ENCODE measurements around the gene SLC46A2. TPM values are rescaled to one million over a fixed set of nuclear protein-coding genes. Genes with fewer than 3 reads are reported as not detected.

Gene SLC46A2
- total and polyA plus RNA-seq, 2 of the 13 experiments (the other 11 are each of a cell fraction or from before 2014, with no cell fraction given), result not detected

DNA sequence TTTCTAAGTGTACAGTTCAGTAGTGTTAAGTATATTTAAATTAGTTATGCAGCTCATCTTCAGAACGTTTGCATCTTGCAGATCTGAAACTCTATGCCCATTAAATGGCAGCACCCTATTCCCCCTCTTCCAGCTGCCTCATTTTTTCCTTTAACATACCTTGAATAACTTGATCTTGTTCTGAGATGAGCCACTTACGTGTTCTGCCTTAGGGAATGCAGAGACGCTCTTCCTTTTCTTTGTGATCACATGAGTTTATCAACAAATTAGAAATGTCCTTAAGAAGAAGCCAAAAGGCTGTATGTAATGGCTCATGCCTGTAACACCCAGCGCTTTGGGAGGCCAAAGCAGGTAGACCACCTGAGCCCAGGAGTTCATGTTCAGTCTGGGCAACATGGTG is 57.6 kb downstream of the SLC46A2 start:
- Histone ChIP-seq H4K20me1 (ENCODE audit: insufficient read depth, low read length) (no peaks in the 10 kb centered on the region), H3K9ac (ENCODE audit: insufficient read depth, low read depth, low read length) (no peak overlapping the region), H3K4me3 (replicated peaks in 1 of 3; ENCODE audit: insufficient read depth in 1 of 3, low read depth in 2 of 3, low read length in 3 of 3) (no peak overlapping the region), H3K27me3 (ENCODE audit: control insufficient read depth in 1 of 2, insufficient read depth in 2 of 2, low read length in 2 of 2) (no peaks in the 10 kb centered on the region), H3K27ac (ENCODE audit: extremely low read length, insufficient read depth, low read length) (no peak overlapping the region), H3K36me3 (replicated peaks in 1 of 2; ENCODE audit: control insufficient read depth in 1 of 2, insufficient read depth in 2 of 2, low read length in 2 of 2) (peaks cover 2 to 15% of the 10 kb centered on the region in 2 experiments; a peak in 2 of 5 replicates), H3K9me3 (ENCODE audit: low read length) (no peaks in the 10 kb centered on the region), H2AFZ (ENCODE audit: low read length) (no peak overlapping the region), H3K4me1 (ENCODE audit: insufficient read depth, low read length) (peaks cover 19% of the 10 kb centered on the region), H3K4me2 (ENCODE audit: low read depth, low read length) (no peak overlapping the region), H3K79me2 (ENCODE audit: insufficient read depth, low read length) (no peaks in the 10 kb centered on the region)
- in situ Hi-C loops (cut with HindIII; ENCODE audit: extremely low pct_ligation_motif_present, low pct_unique_long_range_greater_than_20kb) (no loop called here), intact Hi-C loops (cut with micrococcal nuclease; ENCODE audit: unreplicated experiment) (no loop called here)
- TF ChIP-seq ISX (CRISPR knock-in tag; conservative IDR thresholded peaks at IDR 0.05) (no peak), REL (CRISPR knock-in tag; conservative IDR thresholded peaks at IDR 0.05) (no peak), TOPORS (CRISPR knock-in tag; IDR thresholded peaks at IDR 0.05) (no peak), HOXA7 (CRISPR knock-in tag; IDR thresholded peaks at IDR 0.05) (no peak), EED (CRISPR knock-in tag; IDR thresholded peaks at IDR 0.05) (no peak), MTF1 (CRISPR knock-in tag; IDR thresholded peaks at IDR 0.05) (no peak), ZNF383 (CRISPR knock-in tag; IDR thresholded peaks at IDR 0.05; ENCODE audit: borderline replicate concordance) (no peak), ZNF614 (CRISPR knock-in tag; IDR thresholded peaks at IDR 0.05; ENCODE audit: borderline replicate concordance) (no peak), CREB1 (IDR thresholded peaks at IDR 0.05) (no peak), CREB1 (CRISPR knock-in tag; IDR thresholded peaks at IDR 0.05) (no peak), MZF1 (CRISPR knock-in tag; IDR thresholded peaks at IDR 0.05; ENCODE audit: borderline replicate concordance) (no peak), ZNF615 (CRISPR knock-in tag; IDR thresholded peaks at IDR 0.05; ENCODE audit: borderline replicate concordance) (no peak), NCOA2 (CRISPR knock-in tag; IDR thresholded peaks at IDR 0.05) (no peak)
- TF ChIP-seq, protein P1, sequence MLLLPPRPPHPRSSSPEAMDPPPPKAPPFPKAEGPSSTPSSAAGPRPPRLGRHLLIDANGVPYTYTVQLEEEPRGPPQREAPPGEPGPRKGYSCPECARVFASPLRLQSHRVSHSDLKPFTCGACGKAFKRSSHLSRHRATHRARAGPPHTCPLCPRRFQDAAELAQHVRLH (CRISPR knock-in tag; IDR thresholded peaks at IDR 0.05; ENCODE audit: borderline replicate concordance, low read depth), result no peak
- TF ChIP-seq, protein P2, sequence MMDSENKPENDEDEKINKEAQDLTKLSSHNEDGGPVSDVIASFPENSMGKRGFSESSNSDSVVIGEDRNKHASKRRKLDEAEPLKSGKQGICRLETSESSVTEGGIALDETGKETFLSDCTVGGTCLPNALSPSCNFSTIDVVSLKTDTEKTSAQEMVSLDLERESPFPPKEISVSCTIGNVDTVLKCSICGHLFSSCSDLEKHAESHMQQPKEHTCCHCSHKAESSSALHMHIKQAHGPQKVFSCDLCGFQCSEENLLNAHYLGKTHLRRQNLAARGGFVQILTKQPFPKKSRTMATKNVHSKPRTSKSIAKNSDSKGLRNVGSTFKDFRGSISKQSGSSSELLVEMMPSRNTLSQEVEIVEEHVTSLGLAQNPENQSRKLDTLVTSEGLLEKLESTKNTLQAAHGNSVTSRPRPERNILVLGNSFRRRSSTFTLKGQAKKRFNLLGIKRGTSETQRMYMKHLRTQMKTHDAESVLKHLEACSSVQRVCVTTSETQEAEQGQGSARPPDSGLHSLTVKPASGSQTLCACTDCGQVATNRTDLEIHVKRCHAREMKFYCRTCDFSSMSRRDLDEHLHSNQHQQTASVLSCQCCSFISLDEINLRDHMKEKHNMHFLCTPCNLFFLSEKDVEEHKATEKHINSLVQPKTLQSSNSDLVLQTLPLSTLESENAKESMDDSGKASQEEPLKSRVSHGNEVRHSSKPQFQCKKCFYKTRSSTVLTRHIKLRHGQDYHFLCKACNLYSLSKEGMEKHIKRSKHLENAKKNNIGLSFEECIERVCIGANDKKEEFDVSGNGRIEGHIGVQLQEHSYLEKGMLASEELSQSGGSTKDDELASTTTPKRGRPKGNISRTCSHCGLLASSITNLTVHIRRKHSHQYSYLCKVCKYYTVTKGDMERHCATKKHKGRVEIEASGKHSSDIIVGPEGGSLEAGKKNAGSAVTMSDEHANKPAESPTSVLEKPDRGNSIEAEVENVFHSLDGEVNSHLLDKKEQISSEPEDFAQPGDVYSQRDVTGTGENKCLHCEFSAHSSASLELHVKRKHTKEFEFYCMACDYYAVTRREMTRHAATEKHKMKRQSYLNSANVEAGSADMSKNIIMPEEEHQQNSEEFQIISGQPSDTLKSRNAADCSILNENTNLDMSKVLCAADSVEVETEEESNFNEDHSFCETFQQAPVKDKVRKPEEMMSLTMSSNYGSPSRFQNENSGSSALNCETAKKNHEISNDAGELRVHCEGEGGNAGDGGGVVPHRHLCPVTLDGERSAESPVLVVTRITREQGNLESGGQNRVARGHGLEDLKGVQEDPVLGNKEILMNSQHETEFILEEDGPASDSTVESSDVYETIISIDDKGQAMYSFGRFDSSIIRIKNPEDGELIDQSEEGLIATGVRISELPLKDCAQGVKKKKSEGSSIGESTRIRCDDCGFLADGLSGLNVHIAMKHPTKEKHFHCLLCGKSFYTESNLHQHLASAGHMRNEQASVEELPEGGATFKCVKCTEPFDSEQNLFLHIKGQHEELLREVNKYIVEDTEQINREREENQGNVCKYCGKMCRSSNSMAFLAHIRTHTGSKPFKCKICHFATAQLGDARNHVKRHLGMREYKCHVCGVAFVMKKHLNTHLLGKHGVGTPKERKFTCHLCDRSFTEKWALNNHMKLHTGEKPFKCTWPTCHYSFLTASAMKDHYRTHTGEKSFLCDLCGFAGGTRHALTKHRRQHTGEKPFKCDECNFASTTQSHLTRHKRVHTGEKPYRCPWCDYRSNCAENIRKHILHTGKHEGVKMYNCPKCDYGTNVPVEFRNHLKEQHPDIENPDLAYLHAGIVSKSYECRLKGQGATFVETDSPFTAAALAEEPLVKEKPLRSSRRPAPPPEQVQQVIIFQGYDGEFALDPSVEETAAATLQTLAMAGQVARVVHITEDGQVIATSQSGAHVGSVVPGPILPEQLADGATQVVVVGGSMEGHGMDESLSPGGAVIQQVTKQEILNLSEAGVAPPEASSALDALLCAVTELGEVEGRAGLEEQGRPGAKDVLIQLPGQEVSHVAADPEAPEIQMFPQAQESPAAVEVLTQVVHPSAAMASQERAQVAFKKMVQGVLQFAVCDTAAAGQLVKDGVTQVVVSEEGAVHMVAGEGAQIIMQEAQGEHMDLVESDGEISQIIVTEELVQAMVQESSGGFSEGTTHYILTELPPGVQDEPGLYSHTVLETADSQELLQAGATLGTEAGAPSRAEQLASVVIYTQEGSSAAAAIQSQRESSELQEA (CRISPR knock-in tag; IDR thresholded peaks at IDR 0.05; ENCODE audit: not compliant biosample characterization), result no peak
- TF ChIP-seq, protein P3, sequence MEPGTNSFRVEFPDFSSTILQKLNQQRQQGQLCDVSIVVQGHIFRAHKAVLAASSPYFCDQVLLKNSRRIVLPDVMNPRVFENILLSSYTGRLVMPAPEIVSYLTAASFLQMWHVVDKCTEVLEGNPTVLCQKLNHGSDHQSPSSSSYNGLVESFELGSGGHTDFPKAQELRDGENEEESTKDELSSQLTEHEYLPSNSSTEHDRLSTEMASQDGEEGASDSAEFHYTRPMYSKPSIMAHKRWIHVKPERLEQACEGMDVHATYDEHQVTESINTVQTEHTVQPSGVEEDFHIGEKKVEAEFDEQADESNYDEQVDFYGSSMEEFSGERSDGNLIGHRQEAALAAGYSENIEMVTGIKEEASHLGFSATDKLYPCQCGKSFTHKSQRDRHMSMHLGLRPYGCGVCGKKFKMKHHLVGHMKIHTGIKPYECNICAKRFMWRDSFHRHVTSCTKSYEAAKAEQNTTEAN (CRISPR knock-in tag; conservative IDR thresholded peaks at IDR 0.05), result no peak
- ATAC-seq (no peak), DNase-seq (ENCODE audit: low spot score) (no peak), FAIRE-seq (no peak)
- 91% methylated on average over 4 of the region's 4 CpGs for WGBS (ENCODE audit: low lambda C conversion rate)
- POLR2A ChIA-PET, result no interaction called here
- CTCF ChIA-PET (ENCODE audit: low intra/inter-chr PET ratio, low total read pairs), result no interaction called here
- BruUV-seq (replicated peaks), result no TSS peak
